A673 (cell line): ENCODE data around the gene MORN3. TPM values are rescaled to one million over a fixed set of nuclear protein-coding genes. Genes with fewer than 3 reads are reported as not detected.
"Not testable (repeated sequence)": the region's sequence is repeated elsewhere in the genome, so short reads cannot be mapped to it uniquely, and the experiment has no call there.

Experiments
- BruUV-seq: library from RNA; stranded (reverse); fragments of 400-500 nt; replicated peaks from 2 replicates; lab custom pipeline; 2021; lab: Mats Ljungman, UMichigan
- CTCF ChIA-PET: fragments of 300-600 bp; sonication (Branson Sonifier 250); formaldehyde crosslinking; loops from one replicate; lab custom pipeline; 2022; ENCODE audit warnings: antibody characterized with exemption; lab: Charles Lee
- POLR2A ChIA-PET: fragments of 300-600 bp; sonication (Branson Sonifier 250); formaldehyde crosslinking; loops from one replicate; lab custom pipeline; 2022; ENCODE audit warnings: antibody characterized with exemption; ENCODE audit not compliant: low non-redundant PET; lab: Charles Lee
- DNase-seq: peaks from one replicate; pipeline ENCODE4 v3.0.0-alpha.2; 2015; ENCODE audit warnings: low spot score
- H3K27ac ChIP-seq: fragments of 200-600 bp; sonication (generic); 2 replicates; pipeline ENCODE4 v1.5.1; 2016; ENCODE audit warnings: mixed run types, low read depth, mild to moderate bottlenecking, mixed read lengths, antibody characterized with exemption, low read length; ENCODE audit not compliant: poor library complexity, severe bottlenecking
- H3K27me3 ChIP-seq: fragments of 200-600 bp; sonication (generic); replicated peaks from 2 replicates; pipeline ENCODE4 v1.6.1; 2017; ENCODE audit warnings: mixed run types, low read depth, mild to moderate bottlenecking, mixed read lengths, antibody characterized with exemption, low read length; ENCODE audit not compliant: insufficient read depth, poor library complexity
- H3K36me3 ChIP-seq: fragments of 200-600 bp; sonication (generic); 2 replicates; pipeline ENCODE4 v1.6.1; 2016; ENCODE audit warnings: mixed run types, mild to moderate bottlenecking, mixed read lengths, antibody characterized with exemption, low read length; ENCODE audit not compliant: insufficient read depth, poor library complexity, severe bottlenecking
- H3K4me1 ChIP-seq: fragments of 200-600 bp; sonication (generic); 2 replicates; pipeline ENCODE4 v1.6.1; 2017; ENCODE audit warnings: mixed run types, mild to moderate bottlenecking, mixed read lengths, antibody characterized with exemption, low read length; ENCODE audit not compliant: insufficient read depth, poor library complexity, severe bottlenecking
- H3K4me3 ChIP-seq: fragments of 200-600 bp; sonication (generic); 2 replicates; pipeline ENCODE4 v1.5.1; 2016; ENCODE audit warnings: low read depth, mixed run types, mild to moderate bottlenecking, mixed read lengths, low read length; ENCODE audit not compliant: poor library complexity, severe bottlenecking
- H3K9me3 ChIP-seq: fragments of 200-600 bp; sonication (generic); 2 replicates; pipeline ENCODE4 v1.6.1; 2016; ENCODE audit warnings: mixed run types, low read depth, mild to moderate bottlenecking, mixed read lengths, antibody characterized with exemption, low read length; ENCODE audit not compliant: poor library complexity, severe bottlenecking
- EZH2 ChIP-seq: fragments of 200-600 bp; sonication (generic); IDR thresholded peaks from 2 replicates; pipeline ENCODE4 v1.6.1; 2017; ENCODE audit warnings: borderline replicate concordance, low read depth, mild to moderate bottlenecking, mixed read lengths, antibody characterized with exemption, low read length; ENCODE audit not compliant: poor library complexity, severe bottlenecking
- intact Hi-C: fragments of 100-400 bp; cut with micrococcal nuclease; formaldehyde crosslinking; loops from one replicate; pipeline ENCODE4 v1.10.0; 2022; ENCODE audit not compliant: unreplicated experiment
- total RNA-seq: library from RNA; stranded (reverse); gene quantifications from 2 replicates; pipeline ENCODE4 v1.2.3, GENCODE V29; 2021
- TF ChIP-seq, protein P1 (sequence below): fragments of 300-800, 200-600 bp; sonication (generic); conservative IDR thresholded peaks from 2 replicates; pipeline ENCODE4 v1.5.1; 2017; ENCODE audit warnings: low read depth, mild to moderate bottlenecking, antibody characterized with exemption, low read length, moderate library complexity, mixed read lengths

Gene MORN3
- total RNA-seq, 1 experiment from 2014 or later, result 0.58 TPM

DNA sequence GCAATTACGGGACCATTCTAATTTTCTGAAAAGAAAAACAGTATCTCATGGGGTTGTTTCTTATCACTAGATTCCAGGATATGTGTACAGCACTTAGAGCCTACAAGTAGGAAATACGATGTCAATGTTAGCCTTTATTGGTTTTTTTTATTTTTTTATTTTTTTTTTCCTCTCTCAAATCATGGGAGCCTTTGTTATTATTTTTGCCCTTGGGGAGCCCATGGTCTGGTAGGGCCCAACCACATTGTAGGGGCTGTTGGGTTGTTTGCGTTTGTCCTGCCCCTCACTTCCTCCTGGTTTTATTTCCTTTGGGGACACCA lies 5.9 kb downstream of the MORN3 start:
- Histone ChIP-seq H3K36me3 (no peaks in the 10 kb centered on the region), H3K4me3 (no peak overlapping the region), H3K27ac (no peak overlapping the region), H3K4me1 (peaks cover 8% of the 10 kb centered on the region), H3K9me3 (no peaks in the 10 kb centered on the region), H3K27me3 (no peaks in the 10 kb centered on the region)
- ChIA-PET POLR2A (no interaction called here), CTCF (no interaction called here)
- TF ChIP-seq EZH2, result no peak
- intact Hi-C loops, result no loop called here
- DNase-seq, result no peak
- BruUV-seq, result no TSS peak

DNA sequence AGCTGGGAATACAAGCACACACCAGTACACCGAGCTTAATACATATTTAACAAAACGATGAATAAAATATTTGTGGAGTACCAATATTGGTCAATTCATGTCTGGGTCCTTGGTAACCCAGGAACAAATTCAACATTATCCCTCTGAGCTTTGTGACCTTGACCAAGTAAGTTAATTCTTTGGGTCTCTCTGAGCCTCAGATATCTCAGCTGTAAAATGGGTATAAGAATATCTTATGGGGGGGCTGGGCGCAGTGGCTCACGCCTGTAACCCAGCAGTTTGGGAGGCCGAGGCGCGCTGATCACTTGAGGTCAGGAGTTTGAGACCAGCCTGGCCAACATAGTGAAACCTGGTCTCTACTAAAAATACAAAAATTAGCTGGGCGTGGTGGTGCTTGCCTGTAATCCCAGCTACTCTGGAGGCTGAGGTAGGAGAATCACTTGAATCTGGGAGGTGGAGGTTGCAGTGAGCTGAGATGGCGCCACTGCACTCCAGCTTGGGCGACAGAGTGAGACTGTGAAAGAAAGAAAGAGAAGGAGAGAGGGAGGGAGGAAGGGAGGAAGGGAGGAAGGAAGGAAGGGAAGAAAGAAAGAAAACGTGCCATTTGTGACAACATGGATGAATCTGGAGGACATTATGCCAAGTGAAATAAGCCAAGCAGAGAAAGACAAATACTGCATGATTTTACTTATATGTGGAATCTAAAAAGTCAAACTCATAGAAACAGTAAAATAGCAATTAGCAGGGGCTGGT lies 7.9 kb downstream of the MORN3 start:
- BruUV-seq, intact Hi-C loops, DNase-seq: not testable (repeated sequence)

DNA sequence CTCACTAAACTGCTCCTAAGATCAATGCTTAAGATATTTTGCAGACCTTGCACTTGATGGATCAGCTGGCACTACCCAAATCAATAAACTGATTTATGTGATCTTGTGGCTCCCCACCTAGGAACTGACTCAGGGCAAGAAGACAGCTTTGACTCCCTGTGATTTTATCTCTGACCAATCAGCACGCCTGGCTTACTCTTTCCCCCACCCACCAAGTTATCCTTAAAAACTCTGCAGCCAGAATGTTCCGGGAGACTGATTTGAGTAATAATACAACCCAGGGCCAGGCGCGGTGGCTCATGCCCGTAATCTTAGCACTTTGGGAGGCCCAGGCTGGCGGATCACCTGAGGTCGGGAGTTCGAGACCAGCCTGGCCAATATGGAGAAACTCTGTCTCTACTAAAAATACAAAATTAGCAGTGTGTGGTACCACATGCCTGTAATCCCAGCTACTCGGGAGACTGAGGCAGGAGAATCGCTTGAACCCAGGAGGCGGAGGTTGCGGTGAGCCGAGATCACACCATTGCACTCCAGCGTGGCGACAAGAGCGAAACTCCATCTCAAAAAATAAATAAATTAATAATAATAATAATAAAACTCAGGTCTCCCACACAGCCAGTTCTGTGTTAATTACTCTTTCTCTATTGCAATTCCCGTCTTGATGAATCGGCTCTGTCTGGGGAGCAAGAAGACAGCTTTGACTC lies 12.0 kb downstream of the MORN3 start:
- BruUV-seq, result no TSS peak
- ChIA-PET POLR2A (no interaction called here), CTCF (interaction anchor here (1.1 kb wide), 1 partner anchor 105 kb away, joined by 4 read pairs; no protein-coding TSS in a partner anchor)
- Histone ChIP-seq H3K36me3 (no peaks in the 10 kb centered on the region), H3K27me3 (no peaks in the 10 kb centered on the region), H3K4me3 (no peak overlapping the region), H3K9me3 (no peaks in the 10 kb centered on the region), H3K4me1 (peaks cover 13% of the 10 kb centered on the region), H3K27ac (no peak overlapping the region)
- intact Hi-C loops, result no loop called here
- no peak for DNase-seq
- no peak for TF ChIP-seq EZH2
- TF ChIP-seq, protein P1, sequence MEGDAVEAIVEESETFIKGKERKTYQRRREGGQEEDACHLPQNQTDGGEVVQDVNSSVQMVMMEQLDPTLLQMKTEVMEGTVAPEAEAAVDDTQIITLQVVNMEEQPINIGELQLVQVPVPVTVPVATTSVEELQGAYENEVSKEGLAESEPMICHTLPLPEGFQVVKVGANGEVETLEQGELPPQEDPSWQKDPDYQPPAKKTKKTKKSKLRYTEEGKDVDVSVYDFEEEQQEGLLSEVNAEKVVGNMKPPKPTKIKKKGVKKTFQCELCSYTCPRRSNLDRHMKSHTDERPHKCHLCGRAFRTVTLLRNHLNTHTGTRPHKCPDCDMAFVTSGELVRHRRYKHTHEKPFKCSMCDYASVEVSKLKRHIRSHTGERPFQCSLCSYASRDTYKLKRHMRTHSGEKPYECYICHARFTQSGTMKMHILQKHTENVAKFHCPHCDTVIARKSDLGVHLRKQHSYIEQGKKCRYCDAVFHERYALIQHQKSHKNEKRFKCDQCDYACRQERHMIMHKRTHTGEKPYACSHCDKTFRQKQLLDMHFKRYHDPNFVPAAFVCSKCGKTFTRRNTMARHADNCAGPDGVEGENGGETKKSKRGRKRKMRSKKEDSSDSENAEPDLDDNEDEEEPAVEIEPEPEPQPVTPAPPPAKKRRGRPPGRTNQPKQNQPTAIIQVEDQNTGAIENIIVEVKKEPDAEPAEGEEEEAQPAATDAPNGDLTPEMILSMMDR, result no peak

More for the DNA sequence above, 7.9 kb downstream of the MORN3 start:
- H3K27ac ChIP-seq, H3K9me3 ChIP-seq, POLR2A ChIA-PET, H3K27me3 ChIP-seq, H3K36me3 ChIP-seq, CTCF ChIA-PET, H3K4me3 ChIP-seq: not testable (repeated sequence)
- H3K4me1 ChIP-seq, result peaks cover 13% of the 10 kb centered on the region

DNA sequence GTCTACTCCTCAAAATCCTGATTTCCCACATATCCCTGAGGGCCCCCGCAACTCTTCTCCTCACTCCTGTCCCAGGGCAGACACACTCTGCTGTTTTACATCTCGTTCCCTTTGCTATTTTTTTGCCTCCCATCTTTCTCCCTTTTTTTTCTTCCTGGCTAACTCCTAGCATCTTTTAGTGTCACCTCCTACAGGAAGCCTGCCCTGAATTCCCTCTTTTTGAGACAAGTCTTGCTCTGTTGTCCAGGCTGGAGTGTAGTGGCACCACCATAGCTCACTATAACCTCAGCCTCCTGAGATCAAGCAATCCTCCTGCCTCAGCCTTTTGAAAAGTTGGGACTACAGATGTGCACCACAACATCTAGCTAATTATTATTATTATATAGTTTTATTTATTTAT lies 13.3 kb downstream of the MORN3 start:
- Histone ChIP-seq H3K27ac (no peak overlapping the region), H3K9me3 (no peaks in the 10 kb centered on the region), H3K27me3 (no peaks in the 10 kb centered on the region), H3K4me3 (no peak overlapping the region), H3K4me1 (peaks cover 13% of the 10 kb centered on the region), H3K36me3 (no peaks in the 10 kb centered on the region)
- ChIA-PET POLR2A (no interaction called here), CTCF (no interaction called here)
- BruUV-seq, result no TSS peak
- no peak for TF ChIP-seq EZH2
- TF ChIP-seq, protein P1, result no peak
- intact Hi-C loops, result no loop called here
- no peak for DNase-seq
